ENCODE measurements around the gene RNF112. TPM values are rescaled to one million over a fixed set of nuclear protein-coding genes. Genes with fewer than 3 reads are reported as not detected.

Gene RNF112
- total and polyA plus RNA-seq, 2 of the 8 experiments (the other 6 are each of a cell fraction or from before 2014, with no cell fraction given), result 1.1 to 2.2 TPM

DNA sequence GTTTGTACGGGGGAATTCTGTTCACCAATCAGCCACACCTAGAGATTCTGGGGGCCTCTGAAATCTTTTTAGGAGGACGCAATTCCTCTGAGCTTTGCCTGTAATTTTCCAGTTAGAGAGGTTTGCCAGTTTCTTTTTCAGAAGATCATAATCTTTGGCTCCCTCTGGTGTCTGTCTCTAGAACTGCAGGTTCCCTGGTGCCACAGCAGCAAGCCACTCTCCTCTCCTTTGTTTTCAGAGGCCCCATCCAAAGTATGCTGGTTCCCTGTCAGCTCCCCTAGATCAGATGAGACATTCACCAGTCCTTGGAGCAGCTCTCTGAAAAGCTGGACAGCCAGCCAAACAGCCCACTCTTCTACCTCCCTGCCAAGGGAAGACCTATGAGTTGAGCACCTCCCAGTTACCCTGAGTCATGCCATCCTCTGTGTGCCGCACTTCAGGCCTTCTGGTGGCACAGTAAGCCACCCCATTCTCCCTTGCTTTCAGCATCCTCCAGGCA is 36.1 kb downstream of the RNF112 start:
- Histone ChIP-seq H2BK20ac (ENCODE audit: low read length) (peak overlapping the region; percentile 84), H4K5ac (ENCODE audit: insufficient read length, low read depth, low read length) (peak overlapping the region; percentile 61), H3K4ac (replicated peaks; ENCODE audit: insufficient read length, low read depth, low read length) (no peak overlapping the region), H4K91ac (replicated peaks; ENCODE audit: insufficient read length, low read length) (peak overlapping the region; percentile 93), H2BK5ac (ENCODE audit: low read depth, low read length) (peak overlapping the region; percentile 67; the same call in 1 of the 2 replicates), H3K18ac (ENCODE audit: extremely low read depth, low read length) (peak overlapping the region; percentile 65; the same call in 1 of the 2 replicates), H3K56ac (replicated peaks; ENCODE audit: insufficient read length, low read depth, low read length) (no peak overlapping the region), H3K9me3 (ENCODE audit: insufficient read depth in 2 of 2, low read depth in 1 of 2, low read length in 1 of 2) (peaks cover 15 to 18% of the 10 kb centered on the region in 2 experiments), H2BK15ac (ENCODE audit: low read length) (0 out of 2 replicates have a peak overlapping the region, but pooled peaks have one; percentile 21), H4K20me1 (replicated peaks in 1 of 2; ENCODE audit: control insufficient read depth in 1 of 2, insufficient read depth in 2 of 2, low read length in 2 of 2) (no peaks in the 10 kb centered on the region), H3K79me2 (ENCODE audit: control insufficient read depth in 1 of 2, insufficient read depth in 2 of 2, low read length in 2 of 2) (no peaks in the 10 kb centered on the region), H2AK5ac (ENCODE audit: low read depth, low read length) (no peak overlapping the region), H4K8ac (ENCODE audit: extremely low read depth, insufficient read depth, low read length) (no peak overlapping the region), H3K79me1 (ENCODE audit: low read depth, low read length) (no peaks in the 10 kb centered on the region), H2AFZ (ENCODE audit: low read length) (peak overlapping the region; percentile 99), H2BK120ac (replicated peaks; ENCODE audit: low read depth, low read length) (peak overlapping the region; percentile 63), H3K23ac (ENCODE audit: insufficient read length) (no peak overlapping the region), H3K27me3 (replicated peaks in 1 of 4; ENCODE audit: control insufficient read depth in 3 of 4, extremely low read depth in 1 of 4, insufficient read depth in 3 of 4, low read length in 3 of 4) (no peaks in the 10 kb centered on the region), H2BK12ac (ENCODE audit: low read depth, low read length) (peak overlapping the region; percentile 80; the same call in 1 of the 2 replicates), H3K9ac (replicated peaks in 1 of 4; ENCODE audit: extremely low read depth in 1 of 4, low read depth in 3 of 4, low read length in 3 of 4) (no peak overlapping the region; a peak in 1 of 7 replicates), H3K4me1 (replicated peaks in 1 of 4; ENCODE audit: control insufficient read depth in 3 of 4, insufficient read depth in 4 of 4, low read length in 3 of 4) (peaks cover 2 to 9% (median 4%) of the 10 kb centered on the region in 4 experiments; a peak in 4 of 7 replicates), H3K27ac (ENCODE audit: low read depth, low read length) (no peak overlapping the region), H3K36me3 (ENCODE audit: control insufficient read depth in 2 of 4, insufficient read depth in 4 of 4, low read length in 3 of 4) (no peaks in the 10 kb centered on the region), H3K4me3 (ENCODE audit: extremely low read depth in 1 of 4, insufficient read depth in 2 of 4, low read depth in 3 of 4, low read length in 4 of 4) (no peak overlapping the region), H3K4me2 (ENCODE audit: insufficient read depth in 1 of 2, low read depth in 2 of 2, low read length in 2 of 2) (no peak overlapping the region), H3K23me2 (ENCODE audit: low read depth, low read length) (no peaks in the 10 kb centered on the region), H3K14ac (ENCODE audit: insufficient read length) (no peak overlapping the region)
- DNase-seq (ENCODE audit: low read depth in 1 of 2, low spot score in 2 of 2) (peak in 1 of 2 experiments; percentile 93), FAIRE-seq (peak; percentile 97)
- TF ChIP-seq TAF1 (IDR thresholded peaks at IDR 0.05; ENCODE audit: low read depth, low read length) (no peak), YY1 (IDR thresholded peaks at IDR 0.05; ENCODE audit: low read depth, low read length) (0 out of 2 replicates have a peak, but pooled peaks have one; percentile 15), TAF7 (optimal IDR thresholded peaks at IDR 0.05; ENCODE audit: borderline replicate concordance, low read depth, low read length) (peak; percentile 58), RAD21 (IDR thresholded peaks at IDR 0.05 in 1 of 2, conservative IDR thresholded peaks at IDR 0.05 in 1 of 2; ENCODE audit: low read depth in 2 of 2, low read length in 2 of 2) (peak; percentile 90 to 92), SP1 (IDR thresholded peaks at IDR 0.05; ENCODE audit: low read depth, low read length) (peak; percentile 46; the same call in 1 of the 2 replicates)
- TF ChIP-seq, protein P1, sequence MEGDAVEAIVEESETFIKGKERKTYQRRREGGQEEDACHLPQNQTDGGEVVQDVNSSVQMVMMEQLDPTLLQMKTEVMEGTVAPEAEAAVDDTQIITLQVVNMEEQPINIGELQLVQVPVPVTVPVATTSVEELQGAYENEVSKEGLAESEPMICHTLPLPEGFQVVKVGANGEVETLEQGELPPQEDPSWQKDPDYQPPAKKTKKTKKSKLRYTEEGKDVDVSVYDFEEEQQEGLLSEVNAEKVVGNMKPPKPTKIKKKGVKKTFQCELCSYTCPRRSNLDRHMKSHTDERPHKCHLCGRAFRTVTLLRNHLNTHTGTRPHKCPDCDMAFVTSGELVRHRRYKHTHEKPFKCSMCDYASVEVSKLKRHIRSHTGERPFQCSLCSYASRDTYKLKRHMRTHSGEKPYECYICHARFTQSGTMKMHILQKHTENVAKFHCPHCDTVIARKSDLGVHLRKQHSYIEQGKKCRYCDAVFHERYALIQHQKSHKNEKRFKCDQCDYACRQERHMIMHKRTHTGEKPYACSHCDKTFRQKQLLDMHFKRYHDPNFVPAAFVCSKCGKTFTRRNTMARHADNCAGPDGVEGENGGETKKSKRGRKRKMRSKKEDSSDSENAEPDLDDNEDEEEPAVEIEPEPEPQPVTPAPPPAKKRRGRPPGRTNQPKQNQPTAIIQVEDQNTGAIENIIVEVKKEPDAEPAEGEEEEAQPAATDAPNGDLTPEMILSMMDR (IDR thresholded peaks at IDR 0.05; ENCODE audit: control extremely low read depth in 1 of 3, insufficient read depth in 1 of 3, low read depth in 1 of 3, low read length in 3 of 3), result peak; percentile 59 to 84 (median 83)
- TF ChIP-seq, protein P2, sequence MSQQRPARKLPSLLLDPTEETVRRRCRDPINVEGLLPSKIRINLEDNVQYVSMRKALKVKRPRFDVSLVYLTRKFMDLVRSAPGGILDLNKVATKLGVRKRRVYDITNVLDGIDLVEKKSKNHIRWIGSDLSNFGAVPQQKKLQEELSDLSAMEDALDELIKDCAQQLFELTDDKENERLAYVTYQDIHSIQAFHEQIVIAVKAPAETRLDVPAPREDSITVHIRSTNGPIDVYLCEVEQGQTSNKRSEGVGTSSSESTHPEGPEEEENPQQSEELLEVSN (IDR thresholded peaks at IDR 0.05), result no peak
- WGBS, 2 experiments (ENCODE audit: extremely low coverage in 1 of 2, insufficient coverage in 1 of 2, insufficient read length in 1 of 2, insufficient replicate concordance in 2 of 2, low coverage in 1 of 2, low lambda C conversion rate in 2 of 2, missing lambda C conversion rate in 1 of 2), result 52% methylated on average over 3 of the region's 3 CpGs; no CpG with 5 or more reads in 1 of the 2 experiments
- CTCF ChIA-PET (ENCODE audit: partially characterized antibody), result interaction anchor here (0.7 to 3.6 kb wide), 36 partner anchors 8 to 319 kb away, joined by 3 to 66 read pairs (median 5); partner anchors contain the start of genes B9D1, MAPK7 and RNF112
- POLR2A ChIA-PET (ENCODE audit: partially characterized antibody), result interaction anchor here (0.6 to 2.1 kb wide), 7 partner anchors 9 to 128 kb away, joined by 3 to 13 read pairs (median 4); partner anchors contain the start of gene B9D1

Measured in H1 (cell line).